HG03558 (cell line): ENCODE results near the gene FBXL14.

ENCODE experiments used
- ATAC-seq: cut with Tn5 transposase; IDR thresholded peaks from one replicate; pipeline ENCODE4 v1.9.1; 2021; ENCODE audit warnings: moderate number of reproducible peaks; ENCODE audit not compliant: unreplicated experiment; ENCODE audit errors: extremely low read depth

FBXL14 gene

GRCh38 chr12:1594261-1595025 lies at the start of gene FBXL14:
Gene FBXL14, minus strand, starts transcription at chr12:1594581. Its CDS starts 515 bp downstream, at chr12:1594066.
- no peak for ATAC-seq

GRCh38 chr12:1643905-1644533 lies 49.6 kb upstream of the FBXL14 start:
- no peak for ATAC-seq

- no peak for ATAC-seq
Observed at GRCh38 chr12:1643043-1643442, 48.7 kb upstream of the FBXL14 start.

- no peak for ATAC-seq
Observed at GRCh38 chr12:1642513-1642912, 48.1 kb upstream of the FBXL14 start.

GRCh38 chr12:1640328-1641234 lies 46.2 kb upstream of the FBXL14 start:
- ATAC-seq, result no peak

- no peak for ATAC-seq
Observed at GRCh38 chr12:1639538-1639937, 45.2 kb upstream of the FBXL14 start.

GRCh38 chr12:1638203-1638602 lies 43.8 kb upstream of the FBXL14 start:
- no peak for ATAC-seq

- no peak for ATAC-seq
Observed at GRCh38 chr12:1635301-1636095, 41.1 kb upstream of the FBXL14 start.

- ATAC-seq, result no peak
Observed at GRCh38 chr12:1634590-1635191, 40.3 kb upstream of the FBXL14 start.

- no peak for ATAC-seq
Observed at GRCh38 chr12:1634149-1634548, 39.8 kb upstream of the FBXL14 start.

- ATAC-seq, result no peak
Observed at GRCh38 chr12:1633459-1633858, 39.1 kb upstream of the FBXL14 start.

- no peak for ATAC-seq
Observed at GRCh38 chr12:1632702-1633101, 38.3 kb upstream of the FBXL14 start.

- ATAC-seq, result no peak
Observed at GRCh38 chr12:1630827-1631591, 36.6 kb upstream of the FBXL14 start.

- no peak for ATAC-seq
Observed at GRCh38 chr12:1630133-1630826, 35.9 kb upstream of the FBXL14 start.

- ATAC-seq, result no peak
Observed at GRCh38 chr12:1629338-1630132, 35.2 kb upstream of the FBXL14 start.

GRCh38 chr12:1628666-1629337 lies 34.4 kb upstream of the FBXL14 start, which contains the start of gene WNT5B:
Gene WNT5B, plus strand, starts transcription at chr12:1629231. Its CDS starts 2,124 bp downstream, at chr12:1631355.
- ATAC-seq, result no peak

GRCh38 chr12:1622406-1622805 lies 28.0 kb upstream of the FBXL14 start:
- no peak for ATAC-seq
